Astrocyte (in vitro differentiated cells and primary cell): ENCODE data around the gene PNPLA6. TPM values are rescaled to one million over a fixed set of nuclear protein-coding genes. Genes with fewer than 3 reads are reported as not detected.

Source experiments
- DNase-seq: peaks from one replicate; pipeline ENCODE4 v3.0.0-alpha.2; 2010; ENCODE audit warnings: low read depth
- FAIRE-seq: peaks from 2 replicates; lab custom pipeline; 2011; peaks lifted over from hg19 to GRCh38; lab: Jason Lieb, UNC
- H2AFZ ChIP-seq: 2 replicates; pipeline ENCODE4 v1.6.0; 2012; ENCODE audit warnings: low read depth, low read length, inconsistent platforms
- H3K27ac ChIP-seq: 2 replicates; pipeline ENCODE4 v1.5.1; 2011; ENCODE audit warnings: low read depth, low read length, inconsistent platforms
- H3K27me3 ChIP-seq: 2 replicates; pipeline ENCODE4 v1.6.0; 2011; ENCODE audit warnings: low read length, inconsistent platforms; ENCODE audit not compliant: insufficient read depth
- H3K36me3 ChIP-seq: 2 replicates; pipeline ENCODE4 v1.5.1; 2011; ENCODE audit warnings: low read length, inconsistent platforms; ENCODE audit not compliant: insufficient read depth
- H3K4me1 ChIP-seq: 2 replicates; pipeline ENCODE4 v1.5.1; 2011; ENCODE audit warnings: low read length, inconsistent platforms; ENCODE audit not compliant: insufficient read depth
- H3K4me2 ChIP-seq: 2 replicates; pipeline ENCODE4 v1.6.0; 2012; ENCODE audit warnings: low read length, inconsistent platforms
- H3K4me3 ChIP-seq: 2 replicates; pipeline ENCODE4 v1.5.1; 2011; ENCODE audit warnings: low read depth, mild to moderate bottlenecking, low read length, inconsistent platforms; ENCODE audit not compliant: insufficient read depth
- H3K79me2 ChIP-seq: 2 replicates; pipeline ENCODE4 v1.6.0; 2012; ENCODE audit warnings: mild to moderate bottlenecking, low read length, inconsistent platforms; ENCODE audit not compliant: insufficient read depth
- H3K9ac ChIP-seq: 2 replicates; pipeline ENCODE4 v1.6.0; 2012; ENCODE audit warnings: mild to moderate bottlenecking, low read length, inconsistent platforms
- H3K9me3 ChIP-seq: 2 replicates; pipeline ENCODE4 v1.5.1; 2012; ENCODE audit warnings: low read depth, mild to moderate bottlenecking, low read length, inconsistent platforms; ENCODE audit not compliant: insufficient read depth
- H4K20me1 ChIP-seq: 2 replicates; pipeline ENCODE4 v1.6.0; 2012; ENCODE audit warnings: low read length, inconsistent platforms; ENCODE audit not compliant: insufficient read depth
- H3K27ac Mint-ChIP-seq: one replicate; pipeline ENCODE4 v1.8.0; 2021; ENCODE audit warnings: mild to moderate bottlenecking, mixed read lengths; ENCODE audit not compliant: unreplicated experiment
- H3K27me3 Mint-ChIP-seq: one replicate; pipeline ENCODE4 v1.8.0; 2021; ENCODE audit warnings: low read depth, mixed read lengths; ENCODE audit not compliant: unreplicated experiment
- H3K36me3 Mint-ChIP-seq: one replicate; pipeline ENCODE4 v1.8.0; 2021; ENCODE audit warnings: low read depth, mixed read lengths; ENCODE audit not compliant: unreplicated experiment
- H3K4me1 Mint-ChIP-seq: one replicate; pipeline ENCODE4 v1.8.0; 2021; ENCODE audit warnings: low read depth, mixed read lengths; ENCODE audit not compliant: unreplicated experiment
- H3K4me3 Mint-ChIP-seq: one replicate; pipeline ENCODE4 v1.8.0; 2021; ENCODE audit warnings: mild to moderate bottlenecking, moderate library complexity, mixed read lengths; ENCODE audit not compliant: unreplicated experiment
- H3K9me3 Mint-ChIP-seq: one replicate; pipeline ENCODE4 v1.8.0; 2021; ENCODE audit warnings: mild to moderate bottlenecking, mixed read lengths; ENCODE audit not compliant: unreplicated experiment
- CTCF ChIP-seq: IDR thresholded peaks from 2 replicates; pipeline ENCODE4 v1.5.1; 2011; ENCODE audit warnings: low read depth, mild to moderate bottlenecking, inconsistent platforms, low read length, moderate library complexity; ENCODE audit not compliant: insufficient read depth
- EZH2 ChIP-seq: IDR thresholded peaks from 2 replicates; pipeline ENCODE4 v1.6.1; 2012; ENCODE audit warnings: mild to moderate bottlenecking, low read length, inconsistent platforms; ENCODE audit not compliant: insufficient read depth
- total RNA-seq: library from RNA; stranded (reverse); gene quantifications from 2 replicates; pipeline ENCODE4 v1.2.1, GENCODE V29; 2021

The PNPLA6 gene
- total RNA-seq, 1 donor from 2014 or later, result 90.2 TPM

DNA sequence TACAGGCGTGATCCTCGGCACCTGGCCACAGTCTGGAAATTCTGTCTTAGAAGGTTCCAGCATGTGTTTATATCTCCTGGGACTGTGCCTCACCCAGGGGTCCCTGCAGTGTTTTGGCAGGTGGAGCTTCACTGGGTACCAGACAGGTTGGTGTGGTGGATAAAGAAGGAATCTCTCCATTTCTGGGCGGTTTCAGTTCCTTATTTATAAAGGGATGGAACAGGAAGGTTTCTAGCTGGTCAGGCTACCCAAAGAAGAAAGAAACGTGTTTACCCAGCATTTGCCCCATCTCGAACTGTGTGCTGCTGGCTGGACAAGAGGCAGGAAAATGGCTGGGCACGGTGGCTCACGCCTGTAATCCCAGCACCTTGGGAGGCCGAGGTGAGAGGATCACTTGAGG is 9.8 kb downstream of the PNPLA6 start:
- H4K20me1 ChIP-seq, result peaks cover 4% of the 10 kb centered on the region
- peaks cover 3% of the 10 kb centered on the region for H3K36me3 ChIP-seq
- Mint-ChIP-seq H3K27ac (no peak overlapping the region), H3K9me3 (peaks cover 2% of the 10 kb centered on the region), H3K27me3 (no peaks in the 10 kb centered on the region), H3K4me1 (no peaks in the 10 kb centered on the region), H3K4me3 (no peak overlapping the region), H3K36me3 (peaks cover 13% of the 10 kb centered on the region)
- H3K4me1 ChIP-seq, result no peaks in the 10 kb centered on the region
- H3K9ac ChIP-seq, result no peak overlapping the region
- no peak for FAIRE-seq
- DNase-seq, result no peak
- H2AFZ ChIP-seq, result no peak overlapping the region
- TF ChIP-seq EZH2, result no peak
- no peak for TF ChIP-seq CTCF
- no peak overlapping the region for H3K4me3 ChIP-seq
- no peaks in the 10 kb centered on the region for H3K9me3 ChIP-seq
- no peak overlapping the region for H3K27ac ChIP-seq
- no peaks in the 10 kb centered on the region for H3K27me3 ChIP-seq
- no peak overlapping the region for H3K4me2 ChIP-seq
- no peaks in the 10 kb centered on the region for H3K79me2 ChIP-seq

- Histone ChIP-seq H3K9ac (no peak overlapping the region), H3K4me3 (no peak overlapping the region), H4K20me1 (peaks cover 4% of the 10 kb centered on the region), H3K4me2 (no peak overlapping the region), H3K9me3 (no peaks in the 10 kb centered on the region), H3K27me3 (no peaks in the 10 kb centered on the region), H3K36me3 (peaks cover 3% of the 10 kb centered on the region), H3K4me1 (no peaks in the 10 kb centered on the region), H3K79me2 (no peaks in the 10 kb centered on the region), H3K27ac (no peak overlapping the region), H2AFZ (no peak overlapping the region)
- DNase-seq (no peak), FAIRE-seq (no peak)
- Mint-ChIP-seq H3K27me3 (no peaks in the 10 kb centered on the region), H3K36me3 (peaks cover 12% of the 10 kb centered on the region), H3K4me1 (no peaks in the 10 kb centered on the region), H3K27ac (no peak overlapping the region), H3K9me3 (peaks cover 2% of the 10 kb centered on the region), H3K4me3 (no peak overlapping the region)
- TF ChIP-seq EZH2 (no peak), CTCF (no peak)
Observed at GRCh38 chr19:7545904-7546303, 10.4 kb downstream of the PNPLA6 start.

DNA sequence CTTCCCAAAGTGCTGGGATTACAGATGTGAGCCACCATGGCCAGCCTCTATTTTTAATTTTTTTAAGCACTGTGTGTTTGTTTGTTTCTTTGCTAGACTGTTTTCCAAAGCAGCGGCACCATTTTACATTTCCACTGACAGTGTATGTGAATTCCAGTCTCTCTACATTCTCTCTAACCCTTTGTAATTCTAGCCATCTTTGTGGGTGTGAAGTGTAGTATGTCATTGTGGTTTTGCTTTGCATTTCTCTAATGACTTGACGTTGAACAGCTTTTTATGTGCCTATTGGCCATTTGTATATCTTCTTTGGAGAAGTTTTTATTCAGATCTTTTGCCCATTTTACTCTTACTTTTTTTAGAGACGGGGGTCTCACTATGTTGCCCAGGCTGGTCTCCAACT is 11.6 kb downstream of the PNPLA6 start:
- H3K27me3 Mint-ChIP-seq, result no peaks in the 10 kb centered on the region
- no peak overlapping the region for H3K4me2 ChIP-seq
- no peaks in the 10 kb centered on the region for H3K9me3 ChIP-seq
- no peak overlapping the region for H3K27ac ChIP-seq
- H3K27ac Mint-ChIP-seq, result no peak overlapping the region
- no peak overlapping the region for H3K9ac ChIP-seq
- peaks cover 15% of the 10 kb centered on the region for H3K36me3 Mint-ChIP-seq
- no peak for FAIRE-seq
- H3K79me2 ChIP-seq, result no peaks in the 10 kb centered on the region
- no peaks in the 10 kb centered on the region for H3K27me3 ChIP-seq
- H3K36me3 ChIP-seq, result peaks cover under 1% of the 10 kb centered on the region
- H4K20me1 ChIP-seq, result no peaks in the 10 kb centered on the region
- DNase-seq, result no peak
- no peak overlapping the region for H2AFZ ChIP-seq
- TF ChIP-seq EZH2, result no peak
- no peak for TF ChIP-seq CTCF
- H3K4me1 ChIP-seq, result no peaks in the 10 kb centered on the region
- no peak overlapping the region for H3K4me3 ChIP-seq
- H3K9me3 Mint-ChIP-seq, result peaks cover 2% of the 10 kb centered on the region
- peaks cover 3% of the 10 kb centered on the region for H3K4me1 Mint-ChIP-seq
- no peak overlapping the region for H3K4me3 Mint-ChIP-seq
